BLaER1 treated with 17β-estradiol and CSF1 and Interleukin-3, amounts not matched to agents 10 nM and 100 nM (cell line): ENCODE data around the gene NPIPB6.
"Not testable (repeated sequence)": the region's sequence is repeated elsewhere in the genome, so short reads cannot be mapped to it uniquely, and the experiment has no call there.

Experiments used
- H3K27ac ChIP-seq, 11 experiments: shearing (Covaris generic); formaldehyde crosslinking; 2 replicates each; pipeline ENCODE4 v1.8.1; 2022
- H3K27me3 ChIP-seq, 11 experiments: shearing (Covaris generic); formaldehyde crosslinking; 2 replicates each; pipeline ENCODE4 v1.8.1; 2022
- H3K36me3 ChIP-seq, 11 experiments: shearing (Covaris generic); formaldehyde crosslinking; 2 replicates each; pipeline ENCODE4 v1.8.1; 2022
- H3K4me1 ChIP-seq, 10 experiments: shearing (Covaris generic); formaldehyde crosslinking; 2 replicates each; pipeline ENCODE4 v1.8.1; 2022
- H3K4me2 ChIP-seq, 11 experiments: shearing (Covaris generic); formaldehyde crosslinking; 2 replicates each; pipeline ENCODE4 v1.8.1; 2022
- H3K4me3 ChIP-seq, 10 experiments: shearing (Covaris generic); formaldehyde crosslinking; 2 replicates each; pipeline ENCODE4 v1.8.1; 2022
- H3K9ac ChIP-seq, 11 experiments: shearing (Covaris generic); formaldehyde crosslinking; 2 replicates each; pipeline ENCODE4 v1.8.1; 2022
- H3K9me3 ChIP-seq, 11 experiments: shearing (Covaris generic); formaldehyde crosslinking; replicated peaks in 1 of 11; 2 replicates each; pipeline ENCODE4 v1.8.1; 2022
- H4K20me1 ChIP-seq, 11 experiments: shearing (Covaris generic); formaldehyde crosslinking; 2 replicates each; pipeline ENCODE4 v1.8.1; 2022
- Cebpa-rat ChIP-seq, 11 experiments: shearing (Covaris generic); IDR thresholded peaks; 2 replicates each; pipeline ENCODE4 v1.8.1; 2022

The NPIPB6 gene

GRCh38 chr16:28335678-28336077 is 27.6 kb downstream of the NPIPB6 start:
- H3K4me2 ChIP-seq, H3K27me3 ChIP-seq, H3K4me3 ChIP-seq, H3K36me3 ChIP-seq, H4K20me1 ChIP-seq, H3K4me1 ChIP-seq, H3K9me3 ChIP-seq, H3K27ac ChIP-seq, H3K9ac ChIP-seq: not testable (repeated sequence)

GRCh38 chr16:28332632-28333031 is 30.7 kb downstream of the NPIPB6 start:
- not testable (repeated sequence) for H3K4me2 ChIP-seq, H3K4me3 ChIP-seq, H3K9me3 ChIP-seq, H3K9ac ChIP-seq, H4K20me1 ChIP-seq, H3K36me3 ChIP-seq, H3K27ac ChIP-seq, H3K27me3 ChIP-seq, H3K4me1 ChIP-seq

DNA sequence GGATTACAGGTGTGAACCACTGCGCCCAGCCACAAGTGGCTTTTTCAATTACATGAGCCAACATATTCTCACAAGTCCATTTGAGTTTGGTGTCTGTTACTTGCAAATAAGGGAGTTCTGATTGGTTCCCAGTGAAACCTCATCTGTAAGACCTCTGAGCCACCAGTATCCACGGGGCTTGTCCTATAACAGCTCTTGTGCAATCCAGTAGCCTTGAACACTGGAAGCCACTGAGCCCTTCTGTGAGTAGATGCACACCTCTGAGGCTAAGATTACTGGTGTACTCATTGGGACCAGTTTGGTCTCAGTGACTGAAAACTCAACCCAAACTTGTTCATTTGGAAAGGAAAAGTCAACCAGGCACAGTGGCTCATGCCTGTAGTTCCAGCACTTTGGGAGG is 32.3 kb downstream of the NPIPB6 start:
- not testable (repeated sequence) for H3K27ac ChIP-seq, H4K20me1 ChIP-seq, H3K9ac ChIP-seq, H3K4me2 ChIP-seq, H3K4me3 ChIP-seq, H3K27me3 ChIP-seq, H3K4me1 ChIP-seq, H3K9me3 ChIP-seq, H3K36me3 ChIP-seq

DNA sequence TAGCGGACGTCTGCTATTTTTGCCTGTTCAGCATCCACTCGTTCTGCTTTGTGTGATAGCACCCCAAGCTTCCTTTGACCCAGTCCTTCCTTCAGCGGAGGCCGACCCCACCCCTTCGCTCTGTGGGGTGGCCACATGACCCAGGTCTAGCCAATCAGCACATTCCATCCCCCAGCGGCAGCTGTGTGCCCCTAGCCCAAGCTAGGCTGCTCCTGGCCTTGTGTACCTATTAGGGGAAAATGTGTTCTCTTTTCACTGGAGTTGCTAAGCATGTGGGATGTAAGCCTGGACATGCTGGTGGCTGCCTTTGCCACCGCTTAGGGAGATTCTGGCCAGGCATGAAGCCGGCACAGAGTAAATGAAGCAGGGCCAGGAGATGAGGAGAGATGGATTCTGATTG is 33.1 kb downstream of the NPIPB6 start:
- not testable (repeated sequence) for H3K9me3 ChIP-seq, H3K9ac ChIP-seq, H3K4me3 ChIP-seq, H4K20me1 ChIP-seq, H3K27me3 ChIP-seq, H3K4me1 ChIP-seq, H3K27ac ChIP-seq, H3K36me3 ChIP-seq, H3K4me2 ChIP-seq

- no peak overlapping the region for H3K27ac ChIP-seq
- peaks cover 0 to 10% (median 0%) of the 10 kb centered on the region in 11 experiments; a peak in 5 of 22 replicates for H3K36me3 ChIP-seq
- H3K27me3 ChIP-seq: no peaks in the 10 kb centered on the region
- no peaks in the 10 kb centered on the region for H3K4me1 ChIP-seq
- H3K9me3 ChIP-seq: no peaks in the 10 kb centered on the region
- no peak overlapping the region for H3K4me2 ChIP-seq
- H3K4me3 ChIP-seq: no peak overlapping the region
- TF ChIP-seq Cebpa-rat (IDR thresholded peaks at IDR 0.05): no peak
- 0 out of 22 replicates have a peak, but pooled peaks cover 0 to 5% (median 0%) of the 10 kb centered on the region in 11 experiments for H4K20me1 ChIP-seq
- H3K9ac ChIP-seq: no peak overlapping the region
Observed at GRCh38 chr16:28326881-28327610, 36.3 kb downstream of the NPIPB6 start.

DNA sequence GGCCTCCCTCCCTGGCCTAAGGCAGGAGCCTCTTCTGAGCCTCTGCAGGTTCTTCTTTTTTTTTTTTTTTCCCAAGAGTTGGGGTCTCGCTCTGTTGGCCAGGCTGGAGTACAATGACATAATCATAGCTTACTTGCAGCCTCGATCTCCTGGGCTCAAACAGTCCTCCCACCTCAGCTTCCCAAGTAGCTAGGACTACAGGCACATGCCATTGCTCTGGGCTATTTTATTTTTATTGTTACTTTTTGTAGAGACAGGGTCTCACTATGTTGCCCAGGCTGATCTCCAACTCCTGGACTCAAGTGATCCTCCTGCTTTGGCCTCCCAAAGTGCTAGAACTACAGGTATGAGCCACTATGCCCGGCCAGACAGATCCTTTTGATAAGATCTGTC is 38.4 kb downstream of the NPIPB6 start:
- Histone ChIP-seq H3K27ac (no peak overlapping the region), H3K9ac (no peak overlapping the region), H3K27me3 (no peaks in the 10 kb centered on the region), H4K20me1 (0 out of 22 replicates have a peak, but pooled peaks cover 0 to 10% (median 0%) of the 10 kb centered on the region in 11 experiments), H3K4me1 (no peaks in the 10 kb centered on the region), H3K36me3 (peaks cover 0 to 23% (median 13%) of the 10 kb centered on the region in 11 experiments; a peak in 14 of 22 replicates), H3K4me2 (no peak overlapping the region), H3K9me3 (no peaks in the 10 kb centered on the region), H3K4me3 (no peak overlapping the region)
- TF ChIP-seq Cebpa-rat (IDR thresholded peaks at IDR 0.05): no peak

DNA sequence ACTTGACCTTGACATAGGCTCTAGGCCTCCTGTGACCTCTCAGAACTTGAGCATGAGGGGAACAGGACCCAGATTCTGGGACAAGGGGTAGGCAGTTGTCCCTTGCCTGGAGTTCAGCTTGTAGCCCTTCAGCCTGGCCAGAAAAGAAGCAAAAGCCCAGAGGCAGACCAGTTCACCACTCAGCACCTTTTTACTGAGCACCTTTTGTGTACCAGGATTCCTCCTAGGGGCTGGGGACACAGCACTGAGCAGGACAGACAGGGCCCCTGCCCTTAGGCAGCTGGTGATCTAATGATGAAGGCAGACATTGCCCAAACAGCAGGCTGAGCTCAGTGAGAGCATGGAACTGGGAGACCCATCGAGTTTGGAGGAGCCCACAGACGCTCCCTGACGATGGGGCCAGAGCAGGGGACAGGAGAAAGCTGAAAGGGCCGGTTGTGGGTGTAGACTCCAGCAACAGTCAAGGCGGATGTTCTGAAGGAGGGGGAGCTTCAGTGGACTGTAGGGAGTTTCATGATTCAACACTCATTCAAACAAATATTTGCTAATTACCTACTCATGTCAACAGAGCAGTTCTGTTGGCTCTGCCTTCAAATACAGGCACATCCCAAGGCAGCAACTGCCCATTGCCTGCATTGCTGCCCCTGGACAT is 38.9 kb downstream of the NPIPB6 start:
- no peak overlapping the region for H3K9ac ChIP-seq
- H3K27ac ChIP-seq: no peak overlapping the region
- H4K20me1 ChIP-seq: 0 out of 22 replicates have a peak, but pooled peaks cover 0 to 11% (median 0%) of the 10 kb centered on the region in 11 experiments
- peaks cover 0 to 29% (median 18%) of the 10 kb centered on the region in 11 experiments; a peak in 15 of 22 replicates for H3K36me3 ChIP-seq
- H3K4me3 ChIP-seq: no peak overlapping the region
- no peaks in the 10 kb centered on the region for H3K9me3 ChIP-seq
- no peak for TF ChIP-seq Cebpa-rat (IDR thresholded peaks at IDR 0.05)
- no peaks in the 10 kb centered on the region for H3K4me1 ChIP-seq
- no peaks in the 10 kb centered on the region for H3K27me3 ChIP-seq
- H3K4me2 ChIP-seq: no peak overlapping the region

GRCh38 chr16:28321700-28322411 is 41.5 kb downstream of the NPIPB6 start:
- no peak overlapping the region for H3K4me3 ChIP-seq
- H3K9ac ChIP-seq: no peak overlapping the region
- H3K4me1 ChIP-seq: peaks cover under 1 to 4% (median 2%) of the 10 kb centered on the region in 10 experiments; a peak in 18 of 20 replicates
- H3K4me2 ChIP-seq: no peak overlapping the region
- H3K9me3 ChIP-seq: no peaks in the 10 kb centered on the region
- peaks cover 0 to 33% (median 5%) of the 10 kb centered on the region in 11 experiments; a peak in 4 of 22 replicates for H4K20me1 ChIP-seq
- peaks cover 0 to 51% (median 32%) of the 10 kb centered on the region in 11 experiments; a peak in 15 of 22 replicates for H3K36me3 ChIP-seq
- TF ChIP-seq Cebpa-rat (IDR thresholded peaks at IDR 0.05): no peak
- H3K27me3 ChIP-seq: no peaks in the 10 kb centered on the region
- H3K27ac ChIP-seq: no peak overlapping the region

- no peak overlapping the region for H3K27ac ChIP-seq
- H4K20me1 ChIP-seq: peaks cover 0 to 41% (median 5%) of the 10 kb centered on the region in 11 experiments; a peak in 5 of 22 replicates
- no peak overlapping the region for H3K4me2 ChIP-seq
- TF ChIP-seq Cebpa-rat (IDR thresholded peaks at IDR 0.05): no peak
- H3K4me1 ChIP-seq: peaks cover 6 to 15% (median 13%) of the 10 kb centered on the region in 10 experiments; a peak in 18 of 20 replicates
- no peaks in the 10 kb centered on the region for H3K9me3 ChIP-seq
- no peak overlapping the region for H3K4me3 ChIP-seq
- H3K27me3 ChIP-seq: no peaks in the 10 kb centered on the region
- peaks cover 0 to 51% (median 32%) of the 10 kb centered on the region in 11 experiments; a peak in 15 of 22 replicates for H3K36me3 ChIP-seq
- no peak overlapping the region for H3K9ac ChIP-seq
Observed at GRCh38 chr16:28320741-28321140, 42.6 kb downstream of the NPIPB6 start.
